ENCODE data around the gene ZNF385D.
"Not testable (repeated sequence)": the region's sequence is repeated elsewhere in the genome, so short reads cannot be mapped to it uniquely, and the experiment has no call there.

The ZNF385D gene

GRCh38 chr3:21515417-21515816 is 235.6 kb downstream of the ZNF385D start:
- no peak for TF ChIP-seq ZNF274 (IDR thresholded peaks at IDR 0.05; ENCODE audit: low read depth, low read length)
- no peak overlapping the region for H3K4me3 ChIP-seq (ENCODE audit: low read length)

GRCh38 chr3:21509731-21510470 is 241.1 kb downstream of the ZNF385D start:
- H3K4me3 ChIP-seq (ENCODE audit: low read length), result no peak overlapping the region
- no peak for TF ChIP-seq ZNF274 (IDR thresholded peaks at IDR 0.05; ENCODE audit: low read depth, low read length)

- TF ChIP-seq ZNF274 (IDR thresholded peaks at IDR 0.05; ENCODE audit: low read depth, low read length), result no peak
- H3K4me3 ChIP-seq (ENCODE audit: low read length), result no peak overlapping the region
Measured at GRCh38 chr3:21508246-21508645, 242.8 kb downstream of the ZNF385D start.

GRCh38 chr3:21505711-21506460 is 245.1 kb downstream of the ZNF385D start:
- TF ChIP-seq ZNF274 (IDR thresholded peaks at IDR 0.05; ENCODE audit: low read depth, low read length), result no peak
- no peak overlapping the region for H3K4me3 ChIP-seq (ENCODE audit: low read length)

GRCh38 chr3:21502656-21503055 is 248.4 kb downstream of the ZNF385D start:
- H3K4me3 ChIP-seq (ENCODE audit: low read length), result no peak overlapping the region
- TF ChIP-seq ZNF274 (IDR thresholded peaks at IDR 0.05; ENCODE audit: low read depth, low read length), result no peak

- no peak overlapping the region for H3K4me3 ChIP-seq (ENCODE audit: low read length)
- TF ChIP-seq ZNF274 (IDR thresholded peaks at IDR 0.05; ENCODE audit: low read depth, low read length), result no peak
Measured at GRCh38 chr3:21500834-21501233, 250.2 kb downstream of the ZNF385D start.

- not testable (repeated sequence) for H3K4me3 ChIP-seq (ENCODE audit: low read length)
Measured at GRCh38 chr3:21490671-21491070, 260.3 kb downstream of the ZNF385D start.

- no peak overlapping the region for H3K4me3 ChIP-seq (ENCODE audit: low read length)
- no peak for TF ChIP-seq ZNF274 (IDR thresholded peaks at IDR 0.05; ENCODE audit: low read depth, low read length)
Measured at GRCh38 chr3:21487520-21487919, 263.5 kb downstream of the ZNF385D start.

GRCh38 chr3:21486024-21486935 is 264.7 kb downstream of the ZNF385D start:
- not testable (repeated sequence) for H3K4me3 ChIP-seq (ENCODE audit: low read length)

GRCh38 chr3:21484828-21485144 is 266.2 kb downstream of the ZNF385D start:
- no peak for TF ChIP-seq ZNF274 (IDR thresholded peaks at IDR 0.05; ENCODE audit: low read depth, low read length)
- no peak overlapping the region for H3K4me3 ChIP-seq (ENCODE audit: low read length)

- H3K4me3 ChIP-seq (ENCODE audit: low read length), result no peak overlapping the region
- TF ChIP-seq ZNF274 (IDR thresholded peaks at IDR 0.05; ENCODE audit: low read depth, low read length), result no peak
Measured at GRCh38 chr3:21484057-21484827, 266.8 kb downstream of the ZNF385D start.

GRCh38 chr3:21481991-21482390 is 269.0 kb downstream of the ZNF385D start:
- TF ChIP-seq ZNF274 (IDR thresholded peaks at IDR 0.05; ENCODE audit: low read depth, low read length), result no peak

GRCh38 chr3:21477541-21478288 is 273.3 kb downstream of the ZNF385D start:
- TF ChIP-seq ZNF274 (IDR thresholded peaks at IDR 0.05; ENCODE audit: low read depth, low read length), result no peak
- no peak overlapping the region for H3K4me3 ChIP-seq (ENCODE audit: low read length)

More at GRCh38 chr3:21481991-21482390, 269.0 kb downstream of the ZNF385D start:
- H3K4me3 ChIP-seq (ENCODE audit: low read length), result no peak overlapping the region
